ENCODE data around the gene NLRP5.

- TF ChIP-seq CTCF (IDR thresholded peaks at IDR 0.05 in 8 of 11, conservative IDR thresholded peaks at IDR 0.05 in 3 of 11) = no peak
- TF ChIP-seq POLR2AphosphoS5 (IDR thresholded peaks at IDR 0.05) = no peak
Measured at GRCh38 chr19:56106397-56106849, 119.8 kb downstream of the NLRP5 start.
